A549 (cell line): Measurements from ENCODE around the gene HDLBP. TPM values are rescaled to one million over a fixed set of nuclear protein-coding genes. Genes with fewer than 3 reads are reported as not detected.
A peak's percentile ranks its signal among the peaks of the same experiment; 100 is the strongest.

Experiments
- ATAC-seq, 2 experiments: fragments of 200-7000 bp in 1 of 2; fragments of >200 bp in 1 of 2; cut with Nextera tagmentation in 1 of 2; cut with Tn5 transposase in 1 of 2; 3 replicates each; pipeline versions ENCODE4 v1.8.0 to v1.9.1; 2018 to 2020; ENCODE audit warnings: mild to moderate bottlenecking in 1 of 2, moderate library complexity in 1 of 2
- CTCF ChIA-PET: fragments of 300-600 bp; sonication (Branson Sonifier 250); formaldehyde crosslinking; extraction: SDS; loops from one replicate; lab custom pipeline; 2021; ENCODE audit warnings: antibody characterized with exemption, inconsistent platforms; lab: Yijun Ruan, JAX
- POLR2A ChIA-PET: fragments of 350-600 bp; formaldehyde crosslinking; extraction: SDS; loops from one replicate; lab custom pipeline; 2021; ENCODE audit warnings: antibody characterized with exemption, inconsistent platforms; lab: Yijun Ruan, JAX
- DNase-seq, 2 experiments: peaks; one replicate each; pipeline versions ENCODE4 v3.0.0 to v3.0.0-alpha.2; 2011 to 2016; ENCODE audit warnings: low read depth in 1 of 2, low spot score in 1 of 2
- FAIRE-seq: peaks from 2 replicates; lab custom pipeline; 2011; peaks lifted over from hg19 to GRCh38; lab: Jason Lieb, UNC
- H3K27ac ChIP-seq, 2 experiments: fragments of >200 bp; sonication (Bioruptor Twin); formaldehyde crosslinking; 3 replicates each; pipeline ENCODE4 v1.5.1; 2016 to 2017
- H3K4me1 ChIP-seq: fragments of >200 bp; sonication (Bioruptor Twin); formaldehyde crosslinking; 3 replicates; pipeline ENCODE4 v1.6.1; 2016
- H3K4me2 ChIP-seq: fragments of >200 bp; sonication (Bioruptor Twin); formaldehyde crosslinking; 3 replicates; pipeline ENCODE4 v1.6.1; 2016
- H3K4me3 ChIP-seq: fragments of >200 bp; sonication (Bioruptor Twin); formaldehyde crosslinking; 3 replicates; pipeline ENCODE4 v1.5.1; 2016
- H3K9me3 ChIP-seq: fragments of >200 bp; sonication (Bioruptor Twin); formaldehyde crosslinking; 3 replicates; pipeline ENCODE4 v1.6.1; 2016
- CBX2 ChIP-seq: fragments of 200-600 bp; sonication (generic); IDR thresholded peaks from 2 replicates; pipeline ENCODE4 v1.6.1; 2016; ENCODE audit warnings: low read depth, mild to moderate bottlenecking, borderline replicate concordance
- CBX8 ChIP-seq: fragments of 200-600 bp; sonication (generic); IDR thresholded peaks from 2 replicates; pipeline ENCODE4 v1.6.1; 2016
- CHD2 ChIP-seq: fragments of 150-350 bp; IDR thresholded peaks from 2 replicates; pipeline ENCODE4 v1.6.1; 2014; ENCODE audit warnings: low read length; ENCODE audit not compliant: partially characterized antibody
- E2F6 ChIP-seq: IDR thresholded peaks from 2 replicates; pipeline ENCODE4 v1.6.1; 2012; ENCODE audit warnings: low read depth, borderline replicate concordance
- EHF ChIP-seq: fragments of 250-450 bp; sonication (Bioruptor Pico); IDR thresholded peaks from 2 replicates; pipeline ENCODE4 v1.5.0; 2020; ENCODE audit warnings: mild to moderate bottlenecking
- EP300 ChIP-seq, 2 experiments: fragments of >200 bp; sonication (Bioruptor Twin); formaldehyde crosslinking; IDR thresholded peaks; 2 replicates in 1 of 2; 3 replicates in 1 of 2; pipeline ENCODE4 v1.6.1; 2016 to 2017
- ESRRA ChIP-seq: fragments of 150-350 bp; IDR thresholded peaks from 2 replicates; pipeline ENCODE4 v1.6.1; 2014; ENCODE audit warnings: mild to moderate bottlenecking, low read length, borderline replicate concordance
- FOXS1 ChIP-seq: fragments of 250-450 bp; sonication (Bioruptor Pico); IDR thresholded peaks from 2 replicates; pipeline ENCODE4 v1.5.0; 2020; ENCODE audit warnings: mild to moderate bottlenecking, moderate library complexity
- HOXB13 ChIP-seq: fragments of 250-450 bp; sonication (Bioruptor Pico); IDR thresholded peaks from 2 replicates; pipeline ENCODE4 v1.5.0; 2020; ENCODE audit warnings: low read depth, mild to moderate bottlenecking, moderate library complexity
- HOXB5 ChIP-seq: fragments of 250-450 bp; sonication (Bioruptor Pico); IDR thresholded peaks from 2 replicates; pipeline ENCODE4 v1.5.0; 2020; ENCODE audit warnings: mild to moderate bottlenecking, moderate library complexity
- JUNB ChIP-seq: fragments of >200 bp; sonication (Bioruptor Twin); formaldehyde crosslinking; IDR thresholded peaks from 2 replicates; pipeline ENCODE4 v1.6.1; 2016
- KDM1A ChIP-seq: fragments of 200-600 bp; sonication (generic); IDR thresholded peaks from 2 replicates; pipeline ENCODE4 v1.6.1; 2016; ENCODE audit warnings: low read depth, mild to moderate bottlenecking
- MAX ChIP-seq: IDR thresholded peaks from 2 replicates; pipeline ENCODE4 v1.6.1; 2012
- MAZ ChIP-seq: fragments of 150-350 bp; IDR thresholded peaks from 2 replicates; pipeline ENCODE4 v1.6.1; 2014; ENCODE audit warnings: antibody characterized with exemption, low read depth, low read length, borderline replicate concordance
- NPAS2 ChIP-seq: fragments of 250-450 bp; sonication (Bioruptor Pico); IDR thresholded peaks from 2 replicates; pipeline ENCODE4 v1.8.0; 2022; ENCODE audit warnings: mild to moderate bottlenecking, moderate library complexity, borderline replicate concordance
- NR3C1 ChIP-seq: fragments of >200 bp; sonication (Bioruptor Twin); formaldehyde crosslinking; IDR thresholded peaks from 3 replicates; pipeline ENCODE4 v1.6.1; 2017
- POLR2A ChIP-seq: IDR thresholded peaks from 2 replicates; pipeline ENCODE4 v1.6.1; 2012; ENCODE audit warnings: mild to moderate bottlenecking, low read length
- SMC3 ChIP-seq: fragments of >200 bp; sonication (Bioruptor Twin); formaldehyde crosslinking; IDR thresholded peaks from 3 replicates; pipeline ENCODE4 v1.6.1; 2018; ENCODE audit warnings: inconsistent platforms
- SREBF2 ChIP-seq: fragments of 450-650 bp; IDR thresholded peaks from 2 replicates; pipeline ENCODE4 v1.6.1; 2014; ENCODE audit warnings: mild to moderate bottlenecking, moderate library complexity
- TFCP2L1 ChIP-seq: fragments of 250-450 bp; sonication (Bioruptor Pico); IDR thresholded peaks from 2 replicates; pipeline ENCODE4 v1.5.0; 2021; ENCODE audit warnings: mild to moderate bottlenecking
- TP53 ChIP-seq: fragments of 250-450 bp; sonication (Bioruptor Pico); IDR thresholded peaks from 2 replicates; pipeline ENCODE4 v1.5.0; 2021; ENCODE audit warnings: mild to moderate bottlenecking, moderate library complexity
- ZC3H11A ChIP-seq: fragments of 450-650 bp; IDR thresholded peaks from 2 replicates; pipeline ENCODE4 v1.6.1; 2014; ENCODE audit warnings: antibody characterized with exemption, mild to moderate bottlenecking
- WGBS: methylation state at CpG from one replicate; pipeline ENCODE4 v1.1.6; 2017; ENCODE audit errors: missing lambda C conversion rate; 5-methylcytosine and 5-hydroxymethylcytosine counted together
- polyA plus RNA-seq, 4 experiments: library from polyadenylated mRNA; depleted of rRNA in 3 of 4; stranded (reverse); fragments of >200 nt; fragmentation: RNase III in 1 of 4; extraction: RNeasy Plus Mini Kit Qiagen cat#74134 plus additional on column Dnase treatment in 1 of 4; gene quantifications; 2 replicates in 3 of 4; 3 replicates in 1 of 4; pipeline ENCODE4 v1.2.3, GENCODE V29; 2011 to 2017
- TF ChIP-seq, protein P1 (sequence below): IDR thresholded peaks from 2 replicates; pipeline ENCODE4 v1.6.1; 2012
- TF ChIP-seq, protein P2 (sequence below): fragments of 200-600 bp; sonication (generic); IDR thresholded peaks from 2 replicates; pipeline ENCODE4 v1.6.1; 2016; ENCODE audit warnings: antibody characterized with exemption, mild to moderate bottlenecking, moderate library complexity

The HDLBP gene
- polyA plus RNA-seq, 2 of the 4 experiments (the other 2 are of a cell fraction), result 248 to 292 TPM

DNA sequence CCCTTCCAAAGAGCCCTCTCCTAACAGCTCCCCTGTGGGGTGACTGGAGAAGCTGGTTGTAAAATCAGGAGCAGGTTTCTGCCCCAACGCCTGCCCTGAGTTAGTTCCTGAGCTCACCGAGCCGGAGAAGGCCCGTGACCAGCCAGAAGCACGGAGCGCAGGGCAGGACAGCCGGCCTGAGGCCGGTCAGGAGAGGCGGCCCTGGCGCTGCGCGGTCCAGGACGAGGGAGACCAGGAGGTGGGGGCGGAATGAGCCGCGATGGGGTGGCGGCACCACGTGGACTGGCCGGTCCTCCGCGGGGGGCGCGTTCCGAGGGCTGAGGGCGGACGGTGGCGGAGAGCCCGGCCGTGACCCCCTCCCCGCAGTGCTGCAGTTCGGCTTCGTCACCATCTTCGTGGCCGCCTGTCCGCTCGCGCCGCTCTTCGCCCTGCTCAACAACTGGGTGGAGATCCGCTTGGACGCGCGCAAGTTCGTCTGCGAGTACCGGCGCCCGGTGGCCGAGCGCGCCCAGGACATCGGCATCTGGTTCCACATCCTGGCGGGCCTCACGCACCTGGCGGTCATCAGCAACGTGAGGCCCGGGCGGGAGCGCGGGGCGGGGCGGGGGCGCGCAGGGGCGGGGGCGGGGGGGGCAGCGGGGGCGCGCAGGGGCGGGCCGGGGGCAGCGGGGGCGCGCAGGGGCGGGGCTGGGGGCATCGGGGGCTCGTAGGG, 98.0 kb downstream of the HDLBP start:
- FAIRE-seq (no peak), ATAC-seq (peak; percentile 64 to 84), DNase-seq (peak; percentile 73 to 82)
- Histone ChIP-seq H3K4me2 (peak overlapping the region; percentile 66), H3K4me1 (peaks cover 7% of the 10 kb centered on the region; the same call in 1 of the 3 replicates), H3K4me3 (peak overlapping the region; percentile 40), H3K9me3 (no peaks in the 10 kb centered on the region), H3K27ac (peak overlapping the region; percentile 67 to 92)
- WGBS, result 20% methylated on average over 3 of the region's 77 CpGs
- POLR2A ChIA-PET, result interaction anchor here (0.6 kb wide), 1 partner anchor 484 kb away, joined by 3 read pairs; no protein-coding TSS in a partner anchor
- no peak for TF ChIP-seq NR3C1
- no peak for TF ChIP-seq TFCP2L1 (CRISPR knock-in tag)
- no peak for TF ChIP-seq NPAS2
- TF ChIP-seq HOXB5 (CRISPR knock-in tag), result no peak
- no peak for TF ChIP-seq FOXS1 (CRISPR knock-in tag)
- peak; percentile 23 for TF ChIP-seq POLR2A
- peak; percentile 77 for TF ChIP-seq MAX
- no peak for TF ChIP-seq JUNB
- TF ChIP-seq CBX2, result no peak
- 0 out of 2 replicates have a peak, but pooled peaks have one; percentile 51 for TF ChIP-seq TP53
- TF ChIP-seq ESRRA, result no peak
- TF ChIP-seq MAZ, result no peak
- no peak for TF ChIP-seq EP300 (IDR thresholded peaks at IDR 0.05)
- no peak for TF ChIP-seq CBX8
- 0 out of 3 replicates have a peak, but pooled peaks have one; percentile 12 for TF ChIP-seq SMC3
- no peak for TF ChIP-seq ZC3H11A
- no peak for TF ChIP-seq CHD2
- TF ChIP-seq HOXB13 (CRISPR knock-in tag), result no peak
- no peak for TF ChIP-seq SREBF2
- TF ChIP-seq, protein P1, sequence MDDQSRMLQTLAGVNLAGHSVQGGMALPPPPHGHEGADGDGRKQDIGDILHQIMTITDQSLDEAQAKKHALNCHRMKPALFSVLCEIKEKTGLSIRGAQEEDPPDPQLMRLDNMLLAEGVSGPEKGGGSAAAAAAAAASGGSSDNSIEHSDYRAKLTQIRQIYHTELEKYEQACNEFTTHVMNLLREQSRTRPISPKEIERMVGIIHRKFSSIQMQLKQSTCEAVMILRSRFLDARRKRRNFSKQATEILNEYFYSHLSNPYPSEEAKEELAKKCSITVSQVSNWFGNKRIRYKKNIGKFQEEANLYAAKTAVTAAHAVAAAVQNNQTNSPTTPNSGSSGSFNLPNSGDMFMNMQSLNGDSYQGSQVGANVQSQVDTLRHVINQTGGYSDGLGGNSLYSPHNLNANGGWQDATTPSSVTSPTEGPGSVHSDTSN, result no peak
- TF ChIP-seq, protein P2, sequence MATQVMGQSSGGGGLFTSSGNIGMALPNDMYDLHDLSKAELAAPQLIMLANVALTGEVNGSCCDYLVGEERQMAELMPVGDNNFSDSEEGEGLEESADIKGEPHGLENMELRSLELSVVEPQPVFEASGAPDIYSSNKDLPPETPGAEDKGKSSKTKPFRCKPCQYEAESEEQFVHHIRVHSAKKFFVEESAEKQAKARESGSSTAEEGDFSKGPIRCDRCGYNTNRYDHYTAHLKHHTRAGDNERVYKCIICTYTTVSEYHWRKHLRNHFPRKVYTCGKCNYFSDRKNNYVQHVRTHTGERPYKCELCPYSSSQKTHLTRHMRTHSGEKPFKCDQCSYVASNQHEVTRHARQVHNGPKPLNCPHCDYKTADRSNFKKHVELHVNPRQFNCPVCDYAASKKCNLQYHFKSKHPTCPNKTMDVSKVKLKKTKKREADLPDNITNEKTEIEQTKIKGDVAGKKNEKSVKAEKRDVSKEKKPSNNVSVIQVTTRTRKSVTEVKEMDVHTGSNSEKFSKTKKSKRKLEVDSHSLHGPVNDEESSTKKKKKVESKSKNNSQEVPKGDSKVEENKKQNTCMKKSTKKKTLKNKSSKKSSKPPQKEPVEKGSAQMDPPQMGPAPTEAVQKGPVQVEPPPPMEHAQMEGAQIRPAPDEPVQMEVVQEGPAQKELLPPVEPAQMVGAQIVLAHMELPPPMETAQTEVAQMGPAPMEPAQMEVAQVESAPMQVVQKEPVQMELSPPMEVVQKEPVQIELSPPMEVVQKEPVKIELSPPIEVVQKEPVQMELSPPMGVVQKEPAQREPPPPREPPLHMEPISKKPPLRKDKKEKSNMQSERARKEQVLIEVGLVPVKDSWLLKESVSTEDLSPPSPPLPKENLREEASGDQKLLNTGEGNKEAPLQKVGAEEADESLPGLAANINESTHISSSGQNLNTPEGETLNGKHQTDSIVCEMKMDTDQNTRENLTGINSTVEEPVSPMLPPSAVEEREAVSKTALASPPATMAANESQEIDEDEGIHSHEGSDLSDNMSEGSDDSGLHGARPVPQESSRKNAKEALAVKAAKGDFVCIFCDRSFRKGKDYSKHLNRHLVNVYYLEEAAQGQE, result no peak
- TF ChIP-seq EHF, result no peak
- TF ChIP-seq E2F6, result peak; percentile 82
- TF ChIP-seq KDM1A, result no peak
- CTCF ChIA-PET, result interaction anchor here (0.9 to 1.2 kb wide), 2 partner anchors 19 to 303 kb away, joined by 4 read pairs; no protein-coding TSS in a partner anchor
